Measurements from ENCODE around the gene TRIM38. TPM values are rescaled to one million over a fixed set of nuclear protein-coding genes. Genes with fewer than 3 reads are reported as not detected.

Gene TRIM38
- total and polyA plus RNA-seq, 2 of the 13 experiments (the other 11 are each of a cell fraction or from before 2014, with no cell fraction given), result 2.5 to 3.1 TPM

DNA sequence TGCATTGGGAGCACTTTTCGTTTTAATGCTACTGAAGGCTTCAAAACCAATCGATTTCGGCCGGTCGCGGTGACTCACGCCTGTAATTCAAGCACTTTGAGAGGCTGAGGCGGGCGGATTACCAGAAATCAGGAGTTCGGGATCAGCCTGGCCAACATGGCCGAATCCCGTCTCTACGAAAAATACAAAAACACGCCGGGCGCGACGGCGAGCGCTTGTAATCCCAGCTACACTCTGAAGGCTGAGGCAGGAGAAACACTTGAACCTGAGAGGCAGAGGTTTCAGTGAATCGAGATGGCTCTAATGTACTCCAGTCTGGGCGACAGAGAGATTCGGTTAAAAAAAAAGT, 58.4 kb downstream of the TRIM38 start (continued):
- no peak for TF ChIP-seq ZNF609 (CRISPR knock-in tag; IDR thresholded peaks at IDR 0.05; ENCODE audit: borderline replicate concordance)
- TF ChIP-seq HNRNPLL (IDR thresholded peaks at IDR 0.05; ENCODE audit: low read depth, low read length, poor library complexity, severe bottlenecking), result no peak
- TF ChIP-seq ZBTB21 (CRISPR knock-in tag; IDR thresholded peaks at IDR 0.05), result no peak
- 0 out of 2 replicates have a peak, but pooled peaks have one; percentile 7 for TF ChIP-seq HDAC2 (CRISPR knock-in tag; IDR thresholded peaks at IDR 0.05)
- TF ChIP-seq ARNT2 (CRISPR knock-in tag; IDR thresholded peaks at IDR 0.05; ENCODE audit: low read depth), result 0 out of 2 replicates have a peak, but pooled peaks have one; percentile 1
- no peak for TF ChIP-seq ZNF12 (CRISPR knock-in tag; IDR thresholded peaks at IDR 0.05)
- TF ChIP-seq IRF9 (CRISPR knock-in tag; IDR thresholded peaks at IDR 0.05; ENCODE audit: borderline replicate concordance), result 0 out of 2 replicates have a peak, but pooled peaks have one; percentile 7
- no peak for TF ChIP-seq ZNF761 (CRISPR knock-in tag; conservative IDR thresholded peaks at IDR 0.05)
- TF ChIP-seq MXI1 (IDR thresholded peaks at IDR 0.05; ENCODE audit: borderline replicate concordance, low read depth, low read length), result 0 out of 3 replicates have a peak, but pooled peaks have one; percentile 3
- 0 out of 2 replicates have a peak, but pooled peaks have one; percentile 35 for TF ChIP-seq ZNF264 (CRISPR knock-in tag; IDR thresholded peaks at IDR 0.05)
- TF ChIP-seq, protein P1, sequence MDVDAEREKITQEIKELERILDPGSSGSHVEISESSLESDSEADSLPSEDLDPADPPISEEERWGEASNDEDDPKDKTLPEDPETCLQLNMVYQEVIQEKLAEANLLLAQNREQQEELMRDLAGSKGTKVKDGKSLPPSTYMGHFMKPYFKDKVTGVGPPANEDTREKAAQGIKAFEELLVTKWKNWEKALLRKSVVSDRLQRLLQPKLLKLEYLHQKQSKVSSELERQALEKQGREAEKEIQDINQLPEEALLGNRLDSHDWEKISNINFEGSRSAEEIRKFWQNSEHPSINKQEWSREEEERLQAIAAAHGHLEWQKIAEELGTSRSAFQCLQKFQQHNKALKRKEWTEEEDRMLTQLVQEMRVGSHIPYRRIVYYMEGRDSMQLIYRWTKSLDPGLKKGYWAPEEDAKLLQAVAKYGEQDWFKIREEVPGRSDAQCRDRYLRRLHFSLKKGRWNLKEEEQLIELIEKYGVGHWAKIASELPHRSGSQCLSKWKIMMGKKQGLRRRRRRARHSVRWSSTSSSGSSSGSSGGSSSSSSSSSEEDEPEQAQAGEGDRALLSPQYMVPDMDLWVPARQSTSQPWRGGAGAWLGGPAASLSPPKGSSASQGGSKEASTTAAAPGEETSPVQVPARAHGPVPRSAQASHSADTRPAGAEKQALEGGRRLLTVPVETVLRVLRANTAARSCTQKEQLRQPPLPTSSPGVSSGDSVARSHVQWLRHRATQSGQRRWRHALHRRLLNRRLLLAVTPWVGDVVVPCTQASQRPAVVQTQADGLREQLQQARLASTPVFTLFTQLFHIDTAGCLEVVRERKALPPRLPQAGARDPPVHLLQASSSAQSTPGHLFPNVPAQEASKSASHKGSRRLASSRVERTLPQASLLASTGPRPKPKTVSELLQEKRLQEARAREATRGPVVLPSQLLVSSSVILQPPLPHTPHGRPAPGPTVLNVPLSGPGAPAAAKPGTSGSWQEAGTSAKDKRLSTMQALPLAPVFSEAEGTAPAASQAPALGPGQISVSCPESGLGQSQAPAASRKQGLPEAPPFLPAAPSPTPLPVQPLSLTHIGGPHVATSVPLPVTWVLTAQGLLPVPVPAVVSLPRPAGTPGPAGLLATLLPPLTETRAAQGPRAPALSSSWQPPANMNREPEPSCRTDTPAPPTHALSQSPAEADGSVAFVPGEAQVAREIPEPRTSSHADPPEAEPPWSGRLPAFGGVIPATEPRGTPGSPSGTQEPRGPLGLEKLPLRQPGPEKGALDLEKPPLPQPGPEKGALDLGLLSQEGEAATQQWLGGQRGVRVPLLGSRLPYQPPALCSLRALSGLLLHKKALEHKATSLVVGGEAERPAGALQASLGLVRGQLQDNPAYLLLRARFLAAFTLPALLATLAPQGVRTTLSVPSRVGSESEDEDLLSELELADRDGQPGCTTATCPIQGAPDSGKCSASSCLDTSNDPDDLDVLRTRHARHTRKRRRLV (CRISPR knock-in tag; IDR thresholded peaks at IDR 0.05), result no peak
- no peak for TF ChIP-seq ZNF124 (CRISPR knock-in tag; IDR thresholded peaks at IDR 0.05)
- 0 out of 2 replicates have a peak, but pooled peaks have one; percentile 0 for TF ChIP-seq CHD4 (IDR thresholded peaks at IDR 0.05; ENCODE audit: borderline replicate concordance, low read length)
- TF ChIP-seq ZNF501 (CRISPR knock-in tag; IDR thresholded peaks at IDR 0.05), result 0 out of 2 replicates have a peak, but pooled peaks have one; percentile 4
- TF ChIP-seq SCMH1 (CRISPR knock-in tag; IDR thresholded peaks at IDR 0.05; ENCODE audit: borderline replicate concordance), result no peak
- TF ChIP-seq ZBTB38 (CRISPR knock-in tag; IDR thresholded peaks at IDR 0.05), result peak; percentile 35
- no peak for TF ChIP-seq PHF5A (CRISPR knock-in tag; IDR thresholded peaks at IDR 0.05; ENCODE audit: low read depth, unreplicated experiment)
- TF ChIP-seq PHF8 (CRISPR knock-in tag; IDR thresholded peaks at IDR 0.05), result peak; percentile 15; the same call in 1 of the 2 replicates
- TF ChIP-seq NRL (CRISPR knock-in tag; IDR thresholded peaks at IDR 0.05; ENCODE audit: borderline replicate concordance), result 0 out of 2 replicates have a peak, but pooled peaks have one; percentile 7
- no peak for TF ChIP-seq RBFOX2 (IDR thresholded peaks at IDR 0.05; ENCODE audit: low read depth, low read length)
